AG10803 (cell line): ENCODE measurements around the gene SERPINB6.
A peak's percentile ranks its signal among the peaks of the same experiment; 100 is the strongest.

Experiments
- DNase-seq: peaks from one replicate; pipeline ENCODE4 v3.0.0; 2010; ENCODE audit warnings: low read depth
- H3K4me3 ChIP-seq: 2 replicates; pipeline ENCODE4 v1.5.1; 2011; ENCODE audit warnings: mild to moderate bottlenecking, low read length, control low read depth
- CTCF ChIP-seq: conservative IDR thresholded peaks from 2 replicates; pipeline ENCODE4 v1.5.1; 2011; ENCODE audit warnings: mild to moderate bottlenecking, low read length, control low read depth, inconsistent platforms

Gene SERPINB6

GRCh38 chr6:2990248-2990931, 19.0 kb upstream of the SERPINB6 start:
- peak overlapping the region; percentile 89 for H3K4me3 ChIP-seq
- DNase-seq, result peak; percentile 44
- no peak for TF ChIP-seq CTCF

DNA sequence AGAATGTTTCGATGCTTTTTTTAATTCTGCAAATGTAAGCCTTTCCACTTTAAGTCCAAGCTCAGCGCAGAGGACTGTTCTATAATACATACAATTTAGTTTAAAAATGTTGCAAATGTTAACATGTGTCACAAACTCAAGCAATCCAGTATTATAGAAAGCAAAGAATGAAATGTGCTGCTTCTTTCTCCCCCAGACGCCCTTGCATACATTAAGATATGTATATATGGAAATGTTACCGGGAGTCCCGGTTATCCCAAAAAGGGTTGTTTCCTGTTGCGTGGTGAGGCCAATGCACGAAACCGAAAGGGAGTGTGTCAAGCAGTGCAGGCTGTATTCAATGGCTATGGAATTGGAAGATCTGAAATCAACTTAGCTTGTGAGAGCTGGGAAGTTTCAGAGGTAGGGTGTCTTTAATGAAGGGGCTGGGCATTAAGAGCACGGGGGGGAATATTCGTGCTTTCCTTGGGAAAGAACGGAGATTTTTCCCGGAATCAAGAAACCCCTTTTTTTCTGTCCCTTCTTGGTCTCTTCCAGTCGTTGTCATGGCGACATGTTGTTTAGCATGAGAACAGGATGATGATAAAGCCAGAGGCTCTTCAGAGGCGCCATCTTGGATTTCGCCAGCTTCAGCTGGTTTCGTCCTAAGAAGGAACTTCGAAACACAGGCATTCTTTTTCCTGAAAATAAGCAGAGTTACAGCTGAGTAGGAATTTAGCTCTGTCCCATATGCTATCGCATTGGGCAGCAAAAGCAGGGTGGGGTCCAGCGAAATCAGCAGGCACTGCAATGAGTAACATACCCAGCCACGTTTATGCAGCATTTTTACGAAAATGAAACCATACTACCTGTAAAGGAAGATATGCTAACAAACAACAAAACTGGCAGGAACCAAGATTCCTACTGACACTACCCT, 18.2 kb upstream of the SERPINB6 start:
- DNase-seq, result peak; percentile 99
- peak overlapping the region; percentile 89 for H3K4me3 ChIP-seq
- TF ChIP-seq CTCF, result no peak

GRCh38 chr6:2988426-2989331, 17.3 kb upstream of the SERPINB6 start:
- peak overlapping the region; percentile 89 for H3K4me3 ChIP-seq

GRCh38 chr6:2988094-2988425, 16.7 kb upstream of the SERPINB6 start:
- TF ChIP-seq CTCF, result no peak
- DNase-seq, result no peak
- H3K4me3 ChIP-seq, result peak overlapping the region; percentile 89

More at GRCh38 chr6:2988426-2989331, 17.3 kb upstream of the SERPINB6 start:
- peak; percentile 52 for TF ChIP-seq CTCF
- peak; percentile 92 for DNase-seq

GRCh38 chr6:2986722-2987221, 15.4 kb upstream of the SERPINB6 start:
- DNase-seq, result peak; percentile 96
- H3K4me3 ChIP-seq, result no peak overlapping the region
- no peak for TF ChIP-seq CTCF

DNA sequence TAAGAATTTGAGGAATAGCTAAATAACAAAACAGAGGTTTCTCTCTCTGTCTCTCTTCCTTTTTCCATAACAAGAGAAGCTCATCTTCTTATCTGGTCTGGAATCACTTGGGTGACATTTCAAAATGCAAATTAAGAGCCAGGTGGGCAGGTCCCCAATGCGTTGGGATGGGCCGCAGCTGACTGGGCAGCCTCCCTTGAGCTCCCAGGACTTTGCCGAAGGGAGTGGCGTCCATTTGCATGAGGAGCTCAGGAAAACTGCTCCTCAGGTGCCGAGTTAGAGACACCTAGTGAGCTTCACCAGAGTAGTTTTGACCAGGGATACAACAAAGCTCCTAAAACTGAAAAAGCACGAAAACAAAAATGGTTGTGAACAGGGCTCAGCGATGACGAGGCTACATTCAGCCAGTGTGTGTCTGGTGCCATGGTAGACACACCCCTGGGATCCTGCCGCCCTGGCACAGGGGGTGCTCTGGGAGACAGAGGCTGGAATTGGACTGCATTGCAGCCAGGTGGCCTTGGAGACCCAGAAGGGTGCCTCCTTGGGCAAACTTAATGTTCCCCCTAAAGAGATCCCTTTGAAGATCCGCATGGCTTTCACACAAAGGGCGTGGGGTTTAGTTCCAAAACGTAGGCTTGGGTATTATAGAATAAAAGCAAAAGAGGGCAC, 13.5 kb upstream of the SERPINB6 start:
- DNase-seq, result no peak
- no peak overlapping the region for H3K4me3 ChIP-seq
- TF ChIP-seq CTCF, result no peak
